ENCODE results near the gene KLHL9. TPM values are rescaled to one million over a fixed set of nuclear protein-coding genes. Genes with fewer than 3 reads are reported as not detected.

Gene KLHL9
- total RNA-seq, 1 experiment from 2014 or later: 18.2 TPM

GRCh38 chr9:21305213-21305612 is 30.0 kb downstream of the KLHL9 start, which contains the start of gene IFNA5:
Gene IFNA5 (minus strand): TSS chr9:21305313. CDS start chr9:21305256, 57 bp downstream.
- Histone ChIP-seq H3T11ph (ENCODE audit: low read length) (no peak within 1 kb of the TSS), H3K27me3 (ENCODE audit: insufficient read depth, low read length) (no peaks in the 10 kb centered on the region)

More at GRCh38 chr9:21305213-21305612, 30.0 kb downstream of the KLHL9 start, which contains the start of gene IFNA5:
- no peaks in the 10 kb centered on the region for H3K9me3 ChIP-seq (ENCODE audit: control insufficient read depth, low read depth, low read length)
- WGBS (ENCODE audit: extremely low coverage, insufficient read length, low lambda C conversion rate): no CpG with 5 or more reads among the region's 2 CpGs
- H2BK120ac ChIP-seq (ENCODE audit: low read depth, low read length, poor library complexity, severe bottlenecking): no peak within 1 kb of the TSS
- H3K4me3 Mint-ChIP-seq: no peak within 1 kb of the TSS
- no peak within 1 kb of the TSS for H2BK5ac ChIP-seq (ENCODE audit: insufficient read length, low read length)
- H3K27ac Mint-ChIP-seq: no peak within 1 kb of the TSS
- H3K79me1 ChIP-seq (ENCODE audit: insufficient read depth, low read depth, low read length, poor library complexity, severe bottlenecking): no peaks in the 10 kb centered on the region
- H3K18ac ChIP-seq (ENCODE audit: insufficient read length, low read depth, low read length): no peak within 1 kb of the TSS
- H2AFZ ChIP-seq (ENCODE audit: low read length): no peak within 1 kb of the TSS
- no peak within 1 kb of the TSS for H4K91ac ChIP-seq (ENCODE audit: insufficient read length, low read depth, low read length)
- H3K4me1 ChIP-seq (ENCODE audit: insufficient read depth, low read length): no peaks in the 10 kb centered on the region
- no peak within 1 kb of the TSS for H3K4ac ChIP-seq (ENCODE audit: low read depth, low read length)
- no peak within 1 kb of the TSS for H4K5ac ChIP-seq (ENCODE audit: insufficient read length, low read depth, low read length)
- H2BK12ac ChIP-seq (ENCODE audit: insufficient read length, low read depth, low read length): no peak within 1 kb of the TSS
- no peak within 1 kb of the TSS for H4K8ac ChIP-seq (replicated peaks; ENCODE audit: insufficient read length, low read depth, low read length)
- H3K9ac ChIP-seq (ENCODE audit: extremely low read depth, insufficient read length, low read length): no peak within 1 kb of the TSS
- DNase-seq: no peak
- H2BK20ac ChIP-seq (ENCODE audit: low read depth, low read length, poor library complexity, severe bottlenecking): no peak within 1 kb of the TSS
- TF ChIP-seq CTCF (conservative IDR thresholded peaks at IDR 0.05): no peak
- no peaks in the 10 kb centered on the region for H3K23me2 ChIP-seq (ENCODE audit: insufficient read length, low read depth, low read length, poor library complexity, severe bottlenecking)
- no peak within 1 kb of the TSS for H3K56ac ChIP-seq (ENCODE audit: insufficient read length, low read depth, low read length)
- no peaks in the 10 kb centered on the region for H3K36me3 Mint-ChIP-seq (ENCODE audit: insufficient read depth in 1 of 3, low read depth in 3 of 3)
- no peak within 1 kb of the TSS for H3K4me2 ChIP-seq (ENCODE audit: insufficient read depth, insufficient read length, low read length)
- H3K79me2 ChIP-seq (ENCODE audit: insufficient read depth, low read length): no peaks in the 10 kb centered on the region
- H3K9me3 Mint-ChIP-seq: no peaks in the 10 kb centered on the region
- H3K4me1 Mint-ChIP-seq: no peaks in the 10 kb centered on the region
- H4K20me1 ChIP-seq (ENCODE audit: control insufficient read depth, insufficient read depth, insufficient read length): no peaks in the 10 kb centered on the region
- no peak within 1 kb of the TSS for H3K27ac ChIP-seq (ENCODE audit: insufficient read length, low read depth, low read length)
- no peak within 1 kb of the TSS for H2BK15ac ChIP-seq (ENCODE audit: low read depth, low read length)
- H3K27me3 Mint-ChIP-seq (ENCODE audit: low read depth): peaks cover 29% of the 10 kb centered on the region
- H3K23ac ChIP-seq (ENCODE audit: insufficient read length, low read depth, low read length): no peak within 1 kb of the TSS
- H3K14ac ChIP-seq (ENCODE audit: insufficient read depth, low read length): no peak within 1 kb of the TSS
- no peak within 1 kb of the TSS for H2AK5ac ChIP-seq (ENCODE audit: insufficient read length, low read length)
